ENCODE data around the gene APOLD1.

DNA sequence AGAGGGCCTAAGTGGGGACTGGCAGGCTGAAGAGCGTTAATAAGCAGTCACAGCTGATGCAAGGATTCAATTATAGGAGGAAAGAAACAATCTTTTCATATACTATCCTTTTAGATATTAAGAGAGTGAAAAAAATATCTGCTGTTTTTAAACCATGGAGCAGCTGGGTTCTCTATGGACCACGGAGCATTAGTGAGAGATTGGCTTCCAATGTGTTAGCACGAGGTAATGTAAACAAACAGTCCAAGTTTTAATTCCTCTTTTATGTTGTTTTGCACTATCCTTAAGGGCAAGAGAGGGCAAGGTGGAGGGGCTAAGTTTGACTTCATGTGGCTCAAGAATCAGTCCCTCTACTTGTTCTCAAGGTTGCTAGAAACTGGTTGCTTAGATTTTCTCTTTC, 37.4 kb upstream of the APOLD1 start:
- TF ChIP-seq POLR2A (IDR thresholded peaks at IDR 0.05): no peak
- TF ChIP-seq, protein P1, sequence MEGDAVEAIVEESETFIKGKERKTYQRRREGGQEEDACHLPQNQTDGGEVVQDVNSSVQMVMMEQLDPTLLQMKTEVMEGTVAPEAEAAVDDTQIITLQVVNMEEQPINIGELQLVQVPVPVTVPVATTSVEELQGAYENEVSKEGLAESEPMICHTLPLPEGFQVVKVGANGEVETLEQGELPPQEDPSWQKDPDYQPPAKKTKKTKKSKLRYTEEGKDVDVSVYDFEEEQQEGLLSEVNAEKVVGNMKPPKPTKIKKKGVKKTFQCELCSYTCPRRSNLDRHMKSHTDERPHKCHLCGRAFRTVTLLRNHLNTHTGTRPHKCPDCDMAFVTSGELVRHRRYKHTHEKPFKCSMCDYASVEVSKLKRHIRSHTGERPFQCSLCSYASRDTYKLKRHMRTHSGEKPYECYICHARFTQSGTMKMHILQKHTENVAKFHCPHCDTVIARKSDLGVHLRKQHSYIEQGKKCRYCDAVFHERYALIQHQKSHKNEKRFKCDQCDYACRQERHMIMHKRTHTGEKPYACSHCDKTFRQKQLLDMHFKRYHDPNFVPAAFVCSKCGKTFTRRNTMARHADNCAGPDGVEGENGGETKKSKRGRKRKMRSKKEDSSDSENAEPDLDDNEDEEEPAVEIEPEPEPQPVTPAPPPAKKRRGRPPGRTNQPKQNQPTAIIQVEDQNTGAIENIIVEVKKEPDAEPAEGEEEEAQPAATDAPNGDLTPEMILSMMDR (IDR thresholded peaks at IDR 0.05): no peak
